Mucosa of stomach (tissue), 1 donor: Measurements from ENCODE around the gene MAPK10.

Experiments used
- H3K27me3 ChIP-seq: one replicate; pipeline ENCODE4 v1.7.0; 2013; ENCODE audit warnings: mild to moderate bottlenecking, low read length; ENCODE audit not compliant: control insufficient read depth, insufficient read depth
- H3K36me3 ChIP-seq: one replicate; pipeline ENCODE4 v1.7.0; 2013; ENCODE audit warnings: low read length; ENCODE audit not compliant: control insufficient read depth, insufficient read depth
- H3K4me1 ChIP-seq: one replicate; pipeline ENCODE4 v1.7.0; 2013; ENCODE audit warnings: mild to moderate bottlenecking, low read length; ENCODE audit not compliant: control insufficient read depth, insufficient read depth
- H3K4me3 ChIP-seq: one replicate; pipeline ENCODE4 v1.7.0; 2013; ENCODE audit warnings: low read length
- H3K9ac ChIP-seq: one replicate; pipeline ENCODE4 v1.7.0; 2013; ENCODE audit warnings: mild to moderate bottlenecking, low read length, moderate library complexity
- H3K9me3 ChIP-seq: one replicate; pipeline ENCODE4 v1.7.0; 2013; ENCODE audit warnings: mild to moderate bottlenecking, low read length, moderate library complexity; ENCODE audit not compliant: control insufficient read depth
- donor health status: Pancreatic carcinoma.

The MAPK10 gene

DNA sequence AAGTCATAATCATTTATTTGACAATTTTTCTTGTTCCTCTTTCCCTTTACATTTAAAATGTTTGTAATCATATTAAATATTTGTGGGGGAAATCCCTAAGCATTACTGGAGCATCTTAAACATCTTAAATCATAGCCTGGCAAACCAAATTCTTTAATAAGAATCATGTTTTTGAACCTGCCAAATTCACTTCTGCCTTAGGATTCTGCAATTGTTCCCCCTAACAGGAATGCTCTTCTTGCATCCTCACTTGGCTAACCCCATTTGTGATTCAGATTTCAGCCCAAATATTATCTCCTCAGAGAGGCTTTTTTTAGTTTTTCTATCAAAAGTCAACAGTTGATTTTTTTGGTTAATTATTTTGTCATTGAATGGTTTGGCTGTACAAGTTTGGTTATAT is 241.1 kb downstream of the MAPK10 start:
- H3K4me1 ChIP-seq: no peaks in the 10 kb centered on the region
- no peaks in the 10 kb centered on the region for H3K27me3 ChIP-seq
- no peak overlapping the region for H3K4me3 ChIP-seq
- H3K36me3 ChIP-seq: no peaks in the 10 kb centered on the region
- H3K9ac ChIP-seq: no peak overlapping the region
- no peaks in the 10 kb centered on the region for H3K9me3 ChIP-seq

- Histone ChIP-seq H3K36me3 (no peaks in the 10 kb centered on the region), H3K4me3 (no peak overlapping the region), H3K9ac (no peak overlapping the region), H3K4me1 (no peaks in the 10 kb centered on the region), H3K9me3 (no peaks in the 10 kb centered on the region), H3K27me3 (no peaks in the 10 kb centered on the region)
Observed at GRCh38 chr4:86117705-86118302, 242.0 kb downstream of the MAPK10 start.

- H3K36me3 ChIP-seq: no peaks in the 10 kb centered on the region
- H3K9me3 ChIP-seq: no peaks in the 10 kb centered on the region
- no peak overlapping the region for H3K4me3 ChIP-seq
- H3K4me1 ChIP-seq: no peaks in the 10 kb centered on the region
- H3K27me3 ChIP-seq: no peaks in the 10 kb centered on the region
- H3K9ac ChIP-seq: no peak overlapping the region
Observed at GRCh38 chr4:86114563-86114962, 245.3 kb downstream of the MAPK10 start.

GRCh38 chr4:86108834-86109233 is 251.0 kb downstream of the MAPK10 start:
- Histone ChIP-seq H3K4me3 (no peak overlapping the region), H3K36me3 (no peaks in the 10 kb centered on the region), H3K27me3 (no peaks in the 10 kb centered on the region), H3K9me3 (no peaks in the 10 kb centered on the region), H3K9ac (no peak overlapping the region), H3K4me1 (no peaks in the 10 kb centered on the region)

- Histone ChIP-seq H3K36me3 (no peaks in the 10 kb centered on the region), H3K9ac (no peak overlapping the region), H3K4me1 (no peaks in the 10 kb centered on the region), H3K4me3 (no peak overlapping the region), H3K27me3 (no peaks in the 10 kb centered on the region), H3K9me3 (no peaks in the 10 kb centered on the region)
Observed at GRCh38 chr4:86108137-86108536, 251.7 kb downstream of the MAPK10 start.

GRCh38 chr4:86107112-86107511 is 252.7 kb downstream of the MAPK10 start:
- H3K4me3 ChIP-seq: no peak overlapping the region
- H3K4me1 ChIP-seq: no peaks in the 10 kb centered on the region
- H3K36me3 ChIP-seq: no peaks in the 10 kb centered on the region
- no peaks in the 10 kb centered on the region for H3K27me3 ChIP-seq
- no peaks in the 10 kb centered on the region for H3K9me3 ChIP-seq
- H3K9ac ChIP-seq: no peak overlapping the region

- Histone ChIP-seq H3K27me3 (no peaks in the 10 kb centered on the region), H3K9me3 (no peaks in the 10 kb centered on the region), H3K36me3 (no peaks in the 10 kb centered on the region), H3K4me3 (no peak overlapping the region), H3K4me1 (no peaks in the 10 kb centered on the region), H3K9ac (no peak overlapping the region)
Observed at GRCh38 chr4:86106475-86106874, 253.4 kb downstream of the MAPK10 start.

GRCh38 chr4:86101841-86102240 is 258.0 kb downstream of the MAPK10 start:
- Histone ChIP-seq H3K4me3 (no peak overlapping the region), H3K9me3 (no peaks in the 10 kb centered on the region), H3K4me1 (no peaks in the 10 kb centered on the region), H3K9ac (no peak overlapping the region), H3K36me3 (no peaks in the 10 kb centered on the region), H3K27me3 (no peaks in the 10 kb centered on the region)

GRCh38 chr4:86101410-86101809 is 258.4 kb downstream of the MAPK10 start:
- Histone ChIP-seq H3K9me3 (no peaks in the 10 kb centered on the region), H3K4me3 (no peak overlapping the region), H3K4me1 (no peaks in the 10 kb centered on the region), H3K36me3 (no peaks in the 10 kb centered on the region), H3K27me3 (no peaks in the 10 kb centered on the region), H3K9ac (no peak overlapping the region)

DNA sequence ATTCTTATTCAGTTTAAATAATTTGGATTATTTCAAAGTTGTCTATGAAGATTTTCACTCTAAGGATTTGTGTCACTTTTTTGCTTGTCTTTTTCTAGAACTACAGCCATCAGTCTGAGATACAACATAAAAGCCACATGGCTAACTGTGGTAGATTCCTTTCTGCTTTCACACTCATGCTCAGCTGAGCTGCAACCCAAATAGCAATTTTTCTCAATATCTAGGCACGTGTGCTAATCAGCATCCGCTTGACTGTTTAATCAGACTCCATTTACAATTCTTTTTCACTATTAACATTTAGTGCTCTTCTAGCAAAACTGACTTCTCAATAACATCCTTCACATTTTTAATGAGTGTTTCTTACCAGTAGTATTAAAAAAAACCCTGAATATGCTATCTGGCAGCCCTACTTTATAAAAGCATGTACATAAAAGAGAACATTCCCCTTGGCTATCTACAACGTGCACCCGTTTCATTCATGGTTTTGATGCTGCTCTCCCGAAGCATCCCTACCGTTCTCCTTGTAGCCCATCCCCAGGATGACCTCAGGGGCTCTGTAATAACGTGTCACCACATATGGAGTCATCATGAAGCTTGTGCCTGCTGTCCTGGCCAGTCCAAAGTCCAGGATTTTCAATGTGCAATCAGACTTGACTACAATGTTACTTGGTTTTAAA is 259.2 kb downstream of the MAPK10 start:
- Histone ChIP-seq H3K4me3 (no peak overlapping the region), H3K9me3 (no peaks in the 10 kb centered on the region), H3K9ac (no peak overlapping the region), H3K27me3 (no peaks in the 10 kb centered on the region), H3K36me3 (no peaks in the 10 kb centered on the region), H3K4me1 (no peaks in the 10 kb centered on the region)

DNA sequence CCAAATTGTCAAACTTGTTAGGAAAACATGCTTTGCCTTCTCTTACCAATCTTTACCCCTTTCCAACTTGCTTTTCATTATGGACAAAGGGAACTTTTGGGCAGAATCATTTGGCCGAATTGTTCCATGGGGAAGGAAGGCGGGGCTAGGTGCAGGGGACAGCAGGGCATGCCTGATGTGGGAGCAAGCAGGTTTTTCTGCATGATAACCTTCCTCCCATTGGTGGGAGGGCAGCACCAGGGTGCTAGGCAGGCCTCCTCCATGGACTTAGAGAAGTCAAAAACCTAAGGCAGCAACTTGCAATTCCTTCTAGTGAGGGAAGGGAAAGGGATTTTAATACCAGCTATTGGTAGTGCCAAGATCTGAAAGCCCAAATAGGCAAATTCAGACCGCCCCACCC is 260.5 kb downstream of the MAPK10 start:
- Histone ChIP-seq H3K9me3 (no peaks in the 10 kb centered on the region), H3K27me3 (no peaks in the 10 kb centered on the region), H3K36me3 (no peaks in the 10 kb centered on the region), H3K4me3 (no peak overlapping the region), H3K9ac (no peak overlapping the region), H3K4me1 (no peaks in the 10 kb centered on the region)

GRCh38 chr4:86098691-86099090 is 261.2 kb downstream of the MAPK10 start:
- Histone ChIP-seq H3K4me3 (no peak overlapping the region), H3K9ac (no peak overlapping the region), H3K27me3 (no peaks in the 10 kb centered on the region), H3K9me3 (no peaks in the 10 kb centered on the region), H3K36me3 (no peaks in the 10 kb centered on the region), H3K4me1 (no peaks in the 10 kb centered on the region)

DNA sequence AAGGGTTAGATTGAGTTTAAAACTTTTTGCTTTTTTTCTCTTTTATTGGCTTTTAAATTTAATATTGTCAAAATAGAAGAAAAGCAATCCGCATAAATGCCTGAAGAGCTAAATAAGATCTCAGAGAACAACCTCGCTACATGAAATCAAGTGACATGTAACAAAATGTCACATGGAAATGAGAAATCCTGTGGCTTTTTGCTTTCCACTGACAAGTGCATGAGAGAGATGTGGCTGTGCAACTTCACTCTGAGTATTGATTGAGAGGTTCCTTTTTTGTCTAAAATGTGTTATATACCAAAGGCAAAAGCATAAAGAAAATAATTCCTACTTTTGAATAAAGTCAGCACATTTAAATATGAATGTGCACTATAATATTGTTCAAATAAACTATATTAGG is 263.5 kb downstream of the MAPK10 start:
- no peaks in the 10 kb centered on the region for H3K4me1 ChIP-seq
- H3K9me3 ChIP-seq: no peaks in the 10 kb centered on the region
- H3K4me3 ChIP-seq: no peak overlapping the region
- H3K36me3 ChIP-seq: no peaks in the 10 kb centered on the region
- H3K9ac ChIP-seq: no peak overlapping the region
- no peaks in the 10 kb centered on the region for H3K27me3 ChIP-seq
